Stimulated activated CD4-positive, alpha-beta T cell treated with anti-CD3 and anti-CD28 coated beads, Interleukin-15, amount 100 ng/mL, for 48 hours (primary cell): Measurements from ENCODE around the gene LRRC61.
"Not testable (repeated sequence)": the region's sequence is repeated elsewhere in the genome, so short reads cannot be mapped to it uniquely, and the experiment has no call there.

Experiments
- DNase-seq, 2 donors: peaks; one replicate each; pipeline ENCODE4 v3.0.0-alpha.2; 2020; ENCODE audit warnings: low read depth in 2 of 2

LRRC61 gene, protein sequence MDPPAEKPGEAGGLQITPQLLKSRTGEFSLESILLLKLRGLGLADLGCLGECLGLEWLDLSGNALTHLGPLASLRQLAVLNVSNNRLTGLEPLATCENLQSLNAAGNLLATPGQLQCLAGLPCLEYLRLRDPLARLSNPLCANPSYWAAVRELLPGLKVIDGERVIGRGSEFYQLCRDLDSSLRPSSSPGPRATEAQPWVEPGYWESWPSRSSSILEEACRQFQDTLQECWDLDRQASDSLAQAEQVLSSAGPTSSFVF

DNA sequence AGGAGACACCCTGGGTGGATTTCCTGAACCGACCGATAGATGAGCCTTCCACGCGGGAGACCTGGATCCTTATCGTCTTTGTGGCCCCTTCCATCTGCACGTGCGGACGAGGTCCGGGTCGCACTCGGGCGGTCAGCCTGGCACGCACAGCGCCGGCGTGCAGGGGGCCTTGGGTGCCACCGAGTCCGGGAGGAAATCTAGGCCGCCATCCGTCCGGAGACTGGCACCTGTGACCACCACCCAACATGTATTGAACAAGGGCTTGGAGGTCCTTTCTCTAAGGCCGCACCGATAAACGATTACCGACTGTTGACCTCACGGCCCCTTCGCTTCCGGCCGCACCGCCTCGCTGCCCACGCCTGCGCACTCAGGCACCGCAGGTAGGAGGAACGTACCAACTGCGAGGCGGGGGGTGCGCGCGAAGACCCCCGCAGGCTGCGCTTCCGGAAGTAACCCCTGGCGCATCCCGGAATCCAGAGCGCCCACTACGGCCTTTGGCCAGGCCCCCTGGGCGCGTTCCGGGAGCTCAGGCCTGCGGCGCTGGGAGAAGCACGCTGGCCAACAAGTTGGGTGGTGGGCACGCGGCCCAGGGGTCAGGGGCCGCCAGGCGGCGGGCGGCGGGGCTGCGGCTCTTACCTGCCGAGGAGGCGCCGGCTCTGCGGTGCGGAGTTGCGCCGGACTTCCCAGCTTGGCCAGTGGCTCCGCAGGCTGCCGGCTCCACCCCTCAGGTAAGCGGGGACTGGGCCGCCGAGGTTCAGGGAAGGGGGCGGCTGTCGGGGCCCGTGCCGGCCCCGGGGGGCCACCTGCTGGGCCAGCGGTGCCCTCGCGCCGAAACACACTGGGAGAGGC, at the start of gene LRRC61, which contains the start of gene ACTR3C:
Gene LRRC61 (plus strand): TSS at position 523 of the 849 bp plus-strand sequence. CDS start 13,507 bp downstream, outside the sequence.
Gene ACTR3C (minus strand): TSS at position 713 of the 849 bp plus-strand sequence. CDS start 28,249 bp downstream, outside the sequence.
- peak; percentile 38 to 52 for DNase-seq

DNA sequence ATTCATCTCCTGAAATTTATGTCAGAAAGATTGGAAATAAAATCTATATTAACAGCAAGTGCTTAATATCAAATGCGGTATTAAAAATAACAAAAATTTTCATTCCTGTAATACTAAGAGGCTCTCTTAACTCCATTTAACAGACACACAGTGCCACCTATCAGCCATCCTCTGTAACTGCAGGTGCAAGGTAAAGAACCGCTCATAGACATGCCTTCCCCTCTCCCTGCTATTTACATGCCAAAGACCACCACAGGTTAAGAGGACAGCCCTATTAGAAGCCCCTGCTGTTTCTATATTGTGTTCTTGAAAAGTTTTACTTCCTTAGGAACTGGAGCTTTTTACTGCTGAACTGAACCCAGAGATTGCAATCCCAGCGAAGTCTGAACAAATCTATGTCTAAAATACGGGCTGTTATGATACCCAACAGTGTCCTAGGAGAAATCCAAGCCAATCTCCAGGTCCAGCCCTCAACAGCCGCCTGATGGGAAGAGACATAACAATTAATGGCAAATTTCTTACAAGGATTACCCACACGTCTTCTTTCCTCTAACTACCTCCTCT, 46.9 kb upstream of the LRRC61 start:
- DNase-seq = peak in 1 of 2 donors; percentile 12

DNA sequence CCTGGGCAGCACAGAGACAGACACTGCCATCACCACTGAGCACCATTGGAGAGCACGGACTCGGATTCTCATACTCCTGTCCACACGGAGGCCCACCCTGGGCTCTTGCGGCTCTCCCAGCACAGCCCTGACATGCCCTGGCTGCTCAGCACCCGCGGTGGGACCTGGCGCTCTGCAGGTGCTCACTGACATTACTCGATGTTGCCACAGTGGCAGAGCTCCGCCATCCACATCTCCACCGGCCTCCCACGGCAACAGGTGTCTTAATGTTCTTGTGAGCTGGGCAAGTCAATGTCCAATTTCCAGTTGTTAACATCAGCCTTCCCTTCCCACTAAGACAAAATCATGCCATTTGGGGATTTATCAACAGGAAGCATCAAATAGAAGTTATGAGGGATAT, 44.8 kb upstream of the LRRC61 start:
- DNase-seq = not testable (repeated sequence)

DNA sequence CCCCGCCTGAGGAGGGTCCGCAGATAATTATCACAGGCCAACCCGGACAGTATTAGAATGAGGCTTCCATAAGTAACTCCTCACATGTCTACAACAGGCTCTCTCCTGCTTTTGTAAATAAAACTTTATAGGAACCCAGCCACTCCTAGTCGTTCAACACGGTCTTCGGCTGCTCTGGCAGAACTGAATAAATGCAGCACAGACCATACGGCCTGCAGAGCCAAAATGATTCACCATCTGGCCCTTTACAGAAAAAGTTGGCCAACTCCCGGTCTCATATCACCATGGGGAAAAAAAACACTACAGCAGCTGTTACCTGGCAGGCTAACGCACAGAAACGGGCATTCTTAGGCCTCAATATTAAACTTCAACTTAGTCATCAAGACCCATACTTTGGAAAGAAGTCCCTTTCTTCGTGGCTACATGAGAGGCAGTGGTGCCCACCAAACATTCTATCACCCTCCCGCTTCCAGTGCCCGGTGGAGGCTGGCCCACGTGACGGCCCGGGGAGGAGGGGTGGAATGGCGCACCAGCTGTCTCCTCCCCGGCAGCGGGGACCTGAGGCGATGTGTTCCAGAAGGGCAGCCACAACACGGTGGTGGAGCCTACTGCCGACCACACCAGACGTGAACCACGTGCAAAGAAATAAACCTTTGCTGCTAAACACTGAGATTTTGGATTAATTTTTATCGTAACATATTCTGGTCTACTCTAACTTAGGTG, 41.3 kb upstream of the LRRC61 start:
- DNase-seq = not testable (repeated sequence)

DNA sequence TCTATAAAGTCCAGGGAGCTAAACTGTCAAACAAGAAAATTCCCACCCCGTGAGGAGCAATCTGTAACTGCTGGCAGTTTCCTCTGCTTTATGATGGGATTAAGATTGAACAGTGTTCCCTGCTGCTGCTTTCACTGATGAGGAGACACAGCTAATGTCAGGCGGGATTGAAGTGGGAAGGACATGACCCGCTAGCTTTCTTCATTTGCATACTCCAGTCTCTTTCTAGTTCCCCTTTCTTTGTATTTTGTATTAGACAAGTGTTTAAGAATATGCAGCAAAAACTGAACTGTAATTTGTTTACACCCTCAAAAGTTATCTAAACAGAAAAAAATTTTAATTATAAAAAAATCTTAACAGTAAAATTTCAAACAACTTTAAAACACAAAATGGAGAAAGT, 40.0 kb upstream of the LRRC61 start:
- DNase-seq = not testable (repeated sequence)

DNA sequence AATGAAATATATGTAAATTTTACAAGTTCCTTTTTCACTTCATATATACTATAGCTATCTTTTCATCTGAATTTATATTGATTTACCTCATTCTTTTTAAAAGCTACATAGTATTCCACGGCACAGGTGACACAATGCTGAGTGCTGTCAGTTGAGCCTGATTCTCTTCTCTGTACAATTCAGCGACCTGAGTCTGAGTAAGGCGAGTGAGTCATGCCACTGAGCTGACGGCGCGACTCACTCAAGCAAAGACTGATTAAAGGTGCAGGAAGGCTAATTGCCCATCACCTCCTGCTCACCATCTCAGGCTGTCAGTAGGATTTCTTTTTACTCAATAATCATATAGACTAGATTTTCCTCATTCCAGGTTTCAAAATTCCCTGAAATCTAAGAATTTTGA, 39.5 kb upstream of the LRRC61 start:
- not testable (repeated sequence) for DNase-seq

DNA sequence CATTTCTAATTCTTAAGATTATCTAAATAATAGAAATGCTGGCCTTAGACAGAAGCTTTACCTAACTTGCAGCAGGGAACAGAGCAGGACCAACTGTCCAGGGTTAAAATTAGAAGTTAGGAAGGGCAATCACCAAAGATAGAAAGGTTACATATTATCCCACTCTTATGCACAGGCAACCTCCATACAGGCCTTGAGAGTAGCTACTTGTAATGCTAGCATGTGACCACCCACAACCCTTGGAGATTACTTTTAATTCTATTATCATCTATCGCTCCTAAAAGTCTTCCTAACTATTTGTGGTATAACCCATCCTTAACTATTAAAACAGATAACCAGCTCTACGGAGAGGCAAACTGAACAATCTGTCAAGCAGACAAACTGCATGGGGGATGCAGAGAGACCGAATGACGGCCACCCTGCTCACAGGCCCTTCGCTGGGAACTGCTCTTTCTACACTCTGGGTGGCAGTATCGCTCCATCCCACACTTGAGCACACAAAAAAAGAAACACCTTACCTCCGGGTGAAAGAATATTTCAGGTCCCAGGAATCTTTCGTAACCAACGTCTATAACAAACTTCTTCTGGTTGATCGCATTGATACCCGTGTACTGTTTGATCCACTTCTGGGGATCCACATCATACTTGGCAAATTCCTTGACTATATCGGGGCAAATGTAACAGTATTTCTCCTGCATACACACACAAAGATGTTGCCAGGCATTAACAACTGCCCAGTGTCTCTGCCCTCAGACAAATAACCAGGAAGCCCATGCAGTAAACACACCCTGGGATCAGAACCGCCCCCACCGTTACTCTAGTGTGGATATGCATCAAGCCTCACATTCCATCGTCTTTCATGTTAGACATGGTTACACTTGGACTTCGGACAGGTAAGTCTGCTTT, 37.1 kb upstream of the LRRC61 start:
- not testable (repeated sequence) for DNase-seq

DNA sequence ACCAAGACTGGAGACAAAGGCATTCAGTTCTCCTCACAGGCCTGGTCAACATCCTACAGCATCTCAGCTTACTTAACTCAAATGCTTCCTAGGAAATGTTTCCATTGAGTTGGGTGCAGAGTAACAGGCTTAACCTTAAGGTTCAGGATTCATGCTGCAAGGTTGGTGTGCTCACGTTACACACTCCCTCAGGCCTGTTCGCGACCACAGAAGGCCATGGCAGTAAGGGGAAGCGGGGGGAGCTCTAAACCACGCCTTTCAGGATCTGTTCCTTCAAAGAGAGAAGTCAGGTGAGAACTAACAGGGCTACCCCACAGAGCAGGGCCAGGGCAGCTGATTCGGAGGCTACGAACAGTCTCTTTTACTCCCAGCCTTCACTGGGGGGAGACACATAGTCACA, 35.3 kb upstream of the LRRC61 start:
- not testable (repeated sequence) for DNase-seq

DNA sequence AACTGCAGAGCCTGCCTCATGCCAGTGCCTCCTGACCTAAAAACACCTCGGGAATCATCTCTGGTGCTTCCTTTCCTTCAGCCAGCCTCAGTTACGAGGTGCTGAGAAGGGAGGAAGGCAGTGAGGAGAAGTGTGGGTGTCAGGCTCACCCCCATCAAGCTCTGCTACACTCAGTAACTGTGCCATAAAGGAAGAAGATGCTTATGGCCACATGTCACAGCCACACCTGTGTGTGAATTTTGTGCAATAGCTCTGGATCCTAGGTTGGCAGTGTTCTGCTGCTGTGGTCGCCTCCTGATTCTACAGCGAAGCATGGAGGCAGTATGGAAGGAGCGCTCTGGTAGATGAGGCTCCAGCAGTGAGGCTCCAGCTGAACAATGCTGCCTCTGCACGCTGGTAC, 34.3 kb upstream of the LRRC61 start:
- DNase-seq = not testable (repeated sequence)

DNA sequence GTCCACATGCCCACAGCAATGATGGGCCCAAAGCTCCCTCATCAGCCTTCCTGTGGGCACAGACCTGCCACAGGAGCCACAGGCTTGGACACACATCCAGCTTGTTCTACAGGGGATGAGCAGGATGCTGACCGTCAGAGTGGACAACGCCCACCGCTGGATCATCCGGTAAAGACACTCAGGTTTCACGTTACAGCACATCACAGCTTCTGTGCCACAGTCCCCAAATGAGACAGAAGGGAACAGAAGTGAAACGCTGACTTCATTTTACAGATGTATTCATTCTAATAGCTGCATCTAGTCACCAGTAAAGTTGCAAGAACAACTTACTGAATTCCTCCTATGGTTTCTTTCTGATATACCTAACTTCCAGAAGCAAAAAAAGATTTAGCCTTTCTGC, 32.8 kb upstream of the LRRC61 start:
- DNase-seq = not testable (repeated sequence)

DNA sequence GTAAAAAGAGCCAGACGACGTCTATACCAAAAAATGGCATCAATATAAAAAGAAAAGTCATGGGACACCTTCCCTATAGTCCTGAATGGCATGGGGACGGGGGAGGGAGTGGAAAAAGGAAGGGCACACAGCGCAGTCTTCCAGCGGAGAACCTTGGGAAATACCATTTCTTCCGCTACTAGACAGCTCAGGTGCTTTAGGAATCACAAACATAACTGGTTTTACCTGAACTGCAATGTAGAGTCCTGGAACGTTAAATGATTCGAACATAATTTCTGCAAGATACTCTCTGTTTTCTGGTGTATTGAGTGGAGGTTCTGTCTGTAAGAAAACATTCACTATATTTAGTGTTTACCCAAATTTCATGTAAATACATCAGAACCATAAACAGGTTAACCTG, 28.1 kb upstream of the LRRC61 start:
- not testable (repeated sequence) for DNase-seq

DNA sequence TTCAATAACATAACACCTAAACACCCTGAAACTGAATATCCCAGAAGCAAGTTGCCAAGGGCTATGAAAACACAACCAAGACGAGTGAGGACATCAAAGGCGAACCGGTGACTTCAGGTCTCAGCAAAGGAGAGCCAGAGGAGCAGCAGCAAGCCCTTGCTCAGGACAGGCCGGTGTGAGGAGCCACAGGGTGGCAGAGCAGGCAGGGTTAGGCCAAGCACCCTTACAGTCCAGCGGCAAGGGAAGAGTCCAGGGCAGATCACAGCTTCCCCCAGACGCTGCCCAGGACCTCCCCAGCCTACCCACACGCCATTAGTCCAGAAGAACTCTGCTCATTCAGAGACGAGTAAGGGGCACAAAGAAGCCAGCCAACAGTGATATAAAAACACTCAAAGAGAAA, 27.5 kb upstream of the LRRC61 start:
- not testable (repeated sequence) for DNase-seq

DNA sequence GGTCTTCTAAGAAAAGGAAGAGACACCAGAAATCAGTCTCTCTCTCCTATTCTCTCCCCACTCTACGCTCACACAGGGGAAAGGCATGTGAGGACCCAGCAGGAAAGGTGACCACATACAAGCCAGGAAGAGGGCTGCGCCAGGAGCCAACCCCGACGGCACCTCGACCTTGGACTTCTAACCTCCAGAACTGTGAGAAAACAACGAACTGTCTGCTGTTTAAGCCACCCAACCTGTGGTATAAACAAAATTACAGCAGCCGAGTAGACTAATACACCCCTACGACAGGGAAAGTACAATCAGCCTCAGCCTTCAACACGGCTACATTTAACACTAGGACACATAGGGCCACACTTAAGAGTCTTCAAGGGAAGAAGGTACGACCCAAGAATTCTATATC, 26.4 kb upstream of the LRRC61 start:
- not testable (repeated sequence) for DNase-seq

DNA sequence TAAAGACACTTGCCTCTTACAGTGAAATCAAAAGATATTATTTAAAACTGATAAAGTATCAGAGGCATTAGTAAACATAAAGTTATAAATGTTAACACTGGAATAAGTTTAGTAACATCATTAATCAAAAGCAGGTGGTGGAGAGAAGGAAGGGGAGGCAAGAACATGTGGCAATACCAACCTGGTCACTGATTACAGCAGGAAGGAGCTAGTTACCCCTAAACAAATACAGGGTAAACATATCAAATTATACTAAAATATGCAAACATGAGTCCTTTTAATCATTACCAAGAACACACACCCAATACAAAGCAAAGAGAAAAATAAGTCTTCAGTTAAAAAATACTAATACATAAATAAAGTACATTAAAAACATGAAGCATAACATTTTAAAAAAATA, 25.2 kb upstream of the LRRC61 start:
- not testable (repeated sequence) for DNase-seq

DNA sequence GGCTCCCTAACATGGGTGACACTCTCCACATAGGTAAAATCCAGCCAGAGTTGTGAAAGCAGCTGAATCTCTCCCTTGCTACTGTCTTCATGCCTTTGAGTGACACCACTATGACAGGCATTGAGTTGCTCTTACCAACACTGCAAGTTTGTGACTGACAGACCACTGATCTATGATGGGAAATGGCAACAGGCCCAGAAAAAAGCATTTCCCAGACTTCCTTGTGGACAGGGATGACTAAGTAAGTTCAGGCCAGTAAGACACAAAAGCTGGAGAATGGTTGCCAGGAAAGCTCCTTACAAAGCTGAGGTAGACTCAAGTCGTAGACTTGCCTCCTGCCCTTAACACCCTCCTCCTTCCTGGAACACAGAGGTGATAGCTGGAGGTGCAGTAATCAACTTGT, 20.2 kb upstream of the LRRC61 start:
- DNase-seq = not testable (repeated sequence)

DNA sequence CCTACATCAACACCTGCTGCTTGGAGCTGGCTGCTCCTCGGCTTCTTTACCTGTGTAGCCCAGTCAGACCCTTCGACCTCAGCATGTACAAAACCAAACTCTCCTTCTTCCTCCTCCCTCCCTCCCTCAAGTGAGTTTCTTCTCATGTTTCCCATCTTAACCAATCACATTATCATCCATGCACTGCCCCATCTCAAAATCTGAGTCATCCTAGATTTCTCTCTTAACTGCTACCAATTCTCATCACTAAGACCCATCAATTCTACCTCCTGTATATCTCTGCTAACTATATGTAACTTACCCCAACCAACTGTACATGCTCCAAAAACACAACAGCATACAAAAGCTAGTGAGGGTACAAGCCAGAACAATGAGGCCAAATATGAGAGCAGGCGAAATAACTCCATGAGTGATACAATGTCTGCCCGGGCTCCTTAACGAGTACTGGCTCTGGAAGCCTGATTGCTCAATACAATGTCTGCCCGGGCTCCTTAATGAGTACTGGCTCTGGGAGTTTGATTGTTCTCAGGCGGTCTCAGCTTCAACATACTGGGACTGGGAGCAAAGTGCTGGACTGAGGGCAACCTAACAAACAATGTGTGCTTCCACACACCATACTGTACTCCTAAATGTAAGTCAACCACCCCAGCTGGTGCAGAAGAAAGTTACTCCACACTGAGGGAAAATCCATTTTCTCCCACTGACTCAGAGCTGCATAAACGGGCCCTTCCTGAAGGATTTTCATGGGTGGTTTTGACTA, 18.5 kb upstream of the LRRC61 start:
- DNase-seq = not testable (repeated sequence)

DNA sequence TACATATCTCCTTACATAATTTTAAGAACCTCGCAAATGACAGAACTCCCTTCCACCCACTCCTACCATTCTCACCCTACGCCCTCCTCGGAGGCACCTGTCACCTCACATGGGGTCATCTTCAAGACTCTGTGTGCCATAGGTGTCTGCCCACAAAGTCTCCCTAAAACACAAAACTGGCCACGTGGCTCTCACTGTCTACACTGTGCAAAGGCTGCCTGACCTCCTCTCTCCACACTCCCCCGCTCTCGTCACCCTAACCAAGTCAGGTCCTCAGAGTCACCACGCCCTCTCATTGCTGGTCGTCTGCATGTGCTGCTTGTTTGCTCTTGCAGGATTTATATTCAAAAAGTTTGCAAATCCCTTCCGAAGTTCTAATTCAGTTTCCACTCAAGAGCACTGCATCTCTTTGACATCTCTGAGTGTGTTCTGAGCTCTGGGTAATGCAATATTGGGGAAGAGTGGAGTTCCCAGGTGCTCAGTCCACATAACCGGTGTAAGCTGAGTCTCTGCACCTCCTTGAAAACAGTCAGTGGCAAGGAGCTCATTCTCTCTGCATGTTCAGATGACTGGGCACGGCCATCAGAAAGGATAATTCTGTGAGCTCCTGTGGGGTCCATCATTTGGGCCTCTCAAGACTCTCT, 17.8 kb upstream of the LRRC61 start:
- not testable (repeated sequence) for DNase-seq

DNA sequence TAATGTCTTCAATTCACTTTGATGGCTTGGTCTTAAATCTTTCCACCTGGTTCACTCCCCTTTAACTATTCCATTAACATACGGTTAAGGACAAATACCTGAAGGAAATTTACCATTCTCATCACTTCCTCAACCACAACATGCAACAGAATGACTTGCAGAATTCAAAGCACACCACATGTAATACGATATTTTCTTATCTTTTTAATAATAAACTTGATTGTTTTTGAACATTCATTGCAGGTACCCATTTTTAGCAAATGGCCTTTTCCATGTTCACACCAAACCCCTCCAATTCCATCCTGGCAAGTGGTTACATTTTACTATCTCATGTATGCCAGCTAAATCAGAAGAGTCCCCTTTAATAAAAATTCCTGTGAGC, 17.3 kb upstream of the LRRC61 start:
- DNase-seq = not testable (repeated sequence)

DNA sequence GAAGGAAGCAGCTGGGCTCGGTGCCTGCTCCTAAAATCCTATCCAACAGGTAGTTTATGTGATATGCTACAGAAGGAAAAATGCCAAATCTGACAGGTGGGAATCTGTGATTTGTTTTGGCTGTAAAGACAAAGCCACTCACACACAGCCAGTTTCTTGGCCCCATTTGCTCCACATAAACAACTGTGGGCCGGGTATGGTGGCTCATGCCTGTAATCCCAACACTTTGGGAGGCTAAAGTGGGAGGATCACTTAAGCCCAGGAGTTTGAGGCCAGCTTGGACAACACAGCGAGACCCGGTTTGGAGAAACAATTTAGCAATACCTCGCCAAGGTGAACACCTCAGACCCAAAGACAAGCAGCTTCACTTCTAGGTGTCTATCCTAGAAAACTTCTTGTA, 16.8 kb upstream of the LRRC61 start:
- DNase-seq = not testable (repeated sequence)
